ENCODE results near the gene KIRREL1.

The KIRREL1 gene

GRCh38 chr1:157993147-157993917 is at the start of gene KIRREL1:
TSS of gene KIRREL1 (plus strand) at chr1:157993645. CDS start at chr1:157993677, 32 bp downstream.
- DNase-seq: no peak

- no peak for DNase-seq
These were observed 48.7 kb upstream of the KIRREL1 start for GRCh38 chr1:157944663-157945280.

- DNase-seq: no peak
These were observed 45.0 kb upstream of the KIRREL1 start for GRCh38 chr1:157948312-157949073.

GRCh38 chr1:157949074-157949354 is 44.4 kb upstream of the KIRREL1 start:
- DNase-seq: no peak

- DNase-seq: no peak
These were observed 42.2 kb upstream of the KIRREL1 start for GRCh38 chr1:157951230-157951629.

GRCh38 chr1:157952601-157953000 is 40.8 kb upstream of the KIRREL1 start:
- no peak for DNase-seq

GRCh38 chr1:157955221-157955620 is 38.2 kb upstream of the KIRREL1 start:
- DNase-seq: no peak

GRCh38 chr1:157955857-157956256 is 37.6 kb upstream of the KIRREL1 start:
- no peak for DNase-seq

GRCh38 chr1:157956732-157957131 is 36.7 kb upstream of the KIRREL1 start:
- DNase-seq: no peak

- no peak for DNase-seq
These were observed 35.2 kb upstream of the KIRREL1 start for GRCh38 chr1:157958263-157958662.

- DNase-seq: no peak
These were observed 33.7 kb upstream of the KIRREL1 start for GRCh38 chr1:157959750-157960149.

- DNase-seq: no peak
These were observed 32.7 kb upstream of the KIRREL1 start for GRCh38 chr1:157960773-157961172.

- no peak for DNase-seq
These were observed 31.4 kb upstream of the KIRREL1 start for GRCh38 chr1:157961805-157962762.

- peak; percentile 26 for DNase-seq
These were observed 29.7 kb upstream of the KIRREL1 start for GRCh38 chr1:157963713-157964112.

- no peak for DNase-seq
These were observed 27.9 kb upstream of the KIRREL1 start for GRCh38 chr1:157965584-157965983.

- no peak for DNase-seq
These were observed 27.4 kb upstream of the KIRREL1 start for GRCh38 chr1:157966031-157966537.

- no peak for DNase-seq
These were observed 26.2 kb upstream of the KIRREL1 start for GRCh38 chr1:157967205-157967604.

GRCh38 chr1:157968508-157968907 is 24.9 kb upstream of the KIRREL1 start:
- DNase-seq: no peak

- DNase-seq: no peak
These were observed 24.5 kb upstream of the KIRREL1 start for GRCh38 chr1:157968946-157969345.

GRCh38 chr1:157969697-157970485 is 23.6 kb upstream of the KIRREL1 start:
- no peak for DNase-seq

- no peak for DNase-seq
These were observed 21.7 kb upstream of the KIRREL1 start for GRCh38 chr1:157971769-157972168.

All from NCI-H2171 treated with DMSO at 0.1 percent for 48 hours (cell line).